ENCODE results near the gene ICA1. TPM values are rescaled to one million over a fixed set of nuclear protein-coding genes. Genes with fewer than 3 reads are reported as not detected.

ICA1 gene
- total RNA-seq, 1 donor from 2014 or later, result 49.8 TPM

- DNase-seq, result no peak
Observed at GRCh38 chr7:8157296-8157695, 104.7 kb downstream of the ICA1 start.

DNA sequence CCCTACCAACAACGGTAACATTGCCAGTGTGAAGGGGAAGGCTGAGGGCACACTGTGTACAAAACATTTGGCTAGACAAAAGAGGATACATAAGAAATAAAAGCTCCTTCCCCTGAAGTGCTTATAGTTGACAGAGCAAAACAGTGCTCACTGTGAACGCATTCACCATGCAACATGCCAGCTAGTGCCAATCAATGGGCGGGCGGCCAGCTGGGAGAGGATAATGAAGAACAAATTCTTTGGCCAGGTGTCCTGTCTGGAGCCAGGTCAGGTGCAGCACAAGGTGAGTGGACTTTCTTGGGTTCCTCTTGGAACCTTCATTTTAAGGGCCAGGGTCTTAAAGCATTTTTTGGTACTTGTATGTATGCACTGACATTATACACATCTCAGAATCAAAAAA is 106.1 kb downstream of the ICA1 start:
- no peak for DNase-seq

DNA sequence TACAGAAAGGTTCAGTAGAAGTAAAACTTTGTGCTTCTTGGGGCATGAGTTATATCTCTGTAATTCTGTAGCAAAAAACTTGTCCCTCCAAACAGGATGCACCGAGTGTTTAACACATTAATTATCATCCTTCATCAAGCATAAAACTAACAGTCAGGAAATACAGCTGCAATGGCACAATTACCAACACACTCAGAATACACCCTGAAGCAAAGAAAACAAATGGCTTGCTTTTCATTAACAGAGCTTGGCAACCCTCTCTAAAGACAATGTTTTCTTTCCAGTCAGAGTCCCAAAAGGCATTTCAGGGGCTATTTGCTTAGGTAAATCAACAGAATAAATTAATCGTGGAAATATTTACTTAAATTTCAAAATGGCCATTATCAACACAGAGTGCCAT is 107.7 kb downstream of the ICA1 start:
- no peak for DNase-seq

- no peak for DNase-seq
Observed at GRCh38 chr7:8152489-8153192, 109.3 kb downstream of the ICA1 start.

DNA sequence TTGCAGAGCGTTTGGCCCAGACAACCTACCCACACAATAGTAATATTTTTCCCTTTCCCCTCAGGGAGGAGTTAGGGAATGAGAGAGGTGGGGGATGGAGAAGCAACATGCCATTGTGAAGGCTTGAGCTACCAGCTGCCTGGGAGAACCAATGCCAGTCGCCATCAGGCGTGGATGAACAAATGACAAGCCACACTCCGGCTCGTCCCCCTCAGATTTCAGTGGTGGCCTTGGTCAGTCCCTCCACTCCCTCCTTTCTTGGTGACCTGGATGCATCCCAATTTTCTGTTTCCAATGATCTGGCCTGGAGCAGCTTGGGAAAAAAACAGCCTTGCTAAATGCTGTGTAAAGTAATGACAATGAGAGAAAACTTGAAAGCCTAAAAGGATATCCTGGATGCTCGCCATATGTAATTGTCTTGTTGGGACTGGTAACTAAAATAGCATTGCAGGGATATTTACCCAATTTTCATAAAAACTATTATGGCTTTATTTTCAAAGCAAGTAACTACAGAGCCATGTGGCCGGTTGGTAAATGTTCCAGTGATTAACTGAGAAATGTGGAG is 110.7 kb downstream of the ICA1 start:
- no peak for DNase-seq

DNA sequence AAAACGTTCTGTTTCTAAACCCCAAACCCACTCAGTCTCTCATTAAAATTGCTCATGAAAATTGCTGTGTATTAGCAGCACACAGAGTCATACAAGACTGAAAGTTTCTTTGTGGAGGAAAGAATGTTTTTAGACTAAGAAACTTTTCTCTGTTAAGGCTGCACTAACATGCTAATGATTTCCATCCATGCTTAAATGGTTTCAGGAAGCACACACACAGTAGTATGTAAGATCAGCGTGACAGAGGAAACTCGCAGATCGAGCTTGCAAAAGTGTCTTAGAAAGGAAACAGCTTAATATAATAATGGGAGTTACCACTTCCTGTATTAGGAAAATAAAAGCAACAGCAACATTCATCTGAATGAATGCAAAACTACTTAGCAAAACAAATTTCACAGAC is 112.7 kb downstream of the ICA1 start:
- DNase-seq, result no peak

- DNase-seq, result no peak
Observed at GRCh38 chr7:8147760-8148463, 114.1 kb downstream of the ICA1 start.

GRCh38 chr7:8146788-8147413 is 115.1 kb downstream of the ICA1 start:
- no peak for DNase-seq

GRCh38 chr7:8146106-8146787 is 115.7 kb downstream of the ICA1 start:
- no peak for DNase-seq

- DNase-seq, result no peak
Observed at GRCh38 chr7:8144856-8145255, 117.1 kb downstream of the ICA1 start.

DNA sequence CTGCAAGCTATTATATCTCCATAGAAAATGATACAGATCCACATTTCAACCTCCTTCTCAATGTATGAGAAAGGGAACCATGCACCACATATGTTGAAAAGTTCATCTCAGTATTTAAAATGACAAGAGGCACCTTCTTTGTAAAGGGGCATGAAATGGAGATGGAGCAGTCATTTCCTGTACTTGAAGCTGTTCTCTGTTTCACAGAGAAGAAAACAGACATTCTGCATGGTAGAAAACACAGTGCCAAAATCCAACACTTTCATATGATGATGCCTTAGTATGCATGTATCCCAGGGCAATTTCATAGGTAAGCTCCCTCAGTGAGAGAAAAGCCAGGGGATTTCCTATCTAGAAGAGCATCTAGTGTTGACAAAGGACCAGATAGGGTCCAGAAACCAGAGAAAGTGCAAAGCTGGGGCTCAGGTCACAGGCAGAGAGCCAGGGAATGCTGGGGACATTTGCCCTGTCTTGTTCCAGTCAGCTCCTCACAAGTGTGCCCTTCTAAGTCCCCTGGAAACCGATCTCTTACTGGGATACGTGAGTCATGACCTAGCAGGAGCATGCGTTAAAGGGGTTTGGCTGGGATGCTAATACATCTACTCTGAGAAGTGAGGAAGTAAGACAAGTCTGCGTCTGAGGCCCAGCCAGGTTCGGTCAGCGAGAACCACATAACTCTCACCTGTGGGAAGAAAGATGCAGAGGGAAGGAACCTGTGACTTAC is 118.7 kb downstream of the ICA1 start:
- no peak for DNase-seq

- DNase-seq, result no peak
Observed at GRCh38 chr7:8142477-8142876, 119.5 kb downstream of the ICA1 start.

- DNase-seq, result no peak
Observed at GRCh38 chr7:8141070-8141469, 120.9 kb downstream of the ICA1 start.

DNA sequence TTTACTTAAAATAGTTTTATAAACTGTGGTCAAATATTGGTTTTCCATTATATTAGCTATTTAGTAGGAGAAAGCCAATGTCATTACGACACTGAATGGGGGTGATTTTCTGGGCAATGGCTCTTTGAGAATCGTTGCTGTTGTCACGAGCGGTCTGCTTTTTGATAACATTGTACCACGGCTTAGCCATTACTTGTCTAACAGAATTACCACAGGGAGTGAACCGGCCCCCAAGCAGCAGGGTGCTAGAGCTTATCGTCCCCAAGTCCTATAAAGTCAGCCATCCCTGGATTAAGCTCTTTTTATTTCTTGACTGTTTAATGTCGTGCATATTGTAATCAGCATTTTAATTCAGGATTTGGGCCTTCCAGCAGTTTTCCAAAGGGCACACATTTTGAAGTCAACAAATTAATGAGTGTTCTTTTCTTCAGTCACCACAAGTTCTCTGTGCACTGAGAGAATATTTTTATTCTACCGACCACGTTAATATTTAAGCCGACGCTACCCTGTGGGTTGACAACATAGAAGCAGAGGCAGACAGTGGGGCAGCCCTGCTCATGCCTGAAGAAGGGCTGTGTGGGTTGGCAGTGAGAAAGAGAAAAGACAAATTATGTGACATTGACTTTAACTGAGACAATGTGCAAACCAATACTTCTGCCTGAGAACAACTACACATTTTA is 125.8 kb downstream of the ICA1 start:
- DNase-seq, result no peak

DNA sequence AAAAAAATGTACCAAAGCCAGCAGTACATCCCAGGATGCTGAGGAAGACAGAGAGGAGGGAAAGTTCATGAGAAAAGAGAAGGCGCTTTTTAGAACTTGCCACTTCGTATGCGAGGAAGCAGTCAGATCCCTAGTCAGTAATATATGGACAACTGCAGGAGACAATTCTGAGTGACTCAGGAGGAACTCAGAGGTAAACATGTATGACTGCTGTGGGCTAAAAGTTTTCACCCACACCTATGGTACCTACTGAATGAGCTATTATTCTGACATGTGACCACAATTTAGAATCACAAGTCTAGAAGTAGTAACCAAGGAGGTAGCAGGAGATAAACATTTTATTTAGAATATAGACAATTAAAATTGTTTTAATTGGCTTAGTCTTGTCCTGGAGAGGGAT is 126.5 kb downstream of the ICA1 start:
- no peak for DNase-seq

DNA sequence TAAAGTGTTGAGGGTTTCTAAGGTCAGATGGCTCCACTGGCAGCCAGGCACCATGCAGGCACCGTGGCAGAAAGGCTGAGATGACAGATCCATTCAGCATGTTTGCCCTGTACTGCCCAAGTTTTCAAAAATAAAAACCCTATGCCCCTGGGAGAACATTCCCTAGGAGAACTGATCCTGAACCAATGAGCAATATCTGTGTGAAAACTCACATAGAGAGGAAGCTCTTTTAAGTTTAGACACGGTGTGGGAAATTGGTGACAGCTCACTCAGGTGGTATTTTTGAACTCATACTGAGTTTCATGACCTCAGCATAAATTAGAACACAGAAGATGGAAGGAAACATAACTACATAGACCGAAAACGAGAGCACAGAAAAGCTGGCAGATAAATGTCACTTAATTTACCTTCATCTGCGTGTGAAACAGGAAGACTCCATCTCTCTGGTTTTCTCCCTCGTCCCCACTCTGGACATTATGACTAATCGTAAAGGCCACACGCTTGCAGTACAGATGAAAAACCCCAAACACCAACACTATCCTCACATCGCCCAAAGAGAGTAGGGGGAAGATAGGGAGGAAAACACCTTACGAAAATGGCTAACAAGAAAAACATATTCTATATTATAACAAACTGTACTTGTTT is 127.8 kb downstream of the ICA1 start:
- DNase-seq, result no peak

DNA sequence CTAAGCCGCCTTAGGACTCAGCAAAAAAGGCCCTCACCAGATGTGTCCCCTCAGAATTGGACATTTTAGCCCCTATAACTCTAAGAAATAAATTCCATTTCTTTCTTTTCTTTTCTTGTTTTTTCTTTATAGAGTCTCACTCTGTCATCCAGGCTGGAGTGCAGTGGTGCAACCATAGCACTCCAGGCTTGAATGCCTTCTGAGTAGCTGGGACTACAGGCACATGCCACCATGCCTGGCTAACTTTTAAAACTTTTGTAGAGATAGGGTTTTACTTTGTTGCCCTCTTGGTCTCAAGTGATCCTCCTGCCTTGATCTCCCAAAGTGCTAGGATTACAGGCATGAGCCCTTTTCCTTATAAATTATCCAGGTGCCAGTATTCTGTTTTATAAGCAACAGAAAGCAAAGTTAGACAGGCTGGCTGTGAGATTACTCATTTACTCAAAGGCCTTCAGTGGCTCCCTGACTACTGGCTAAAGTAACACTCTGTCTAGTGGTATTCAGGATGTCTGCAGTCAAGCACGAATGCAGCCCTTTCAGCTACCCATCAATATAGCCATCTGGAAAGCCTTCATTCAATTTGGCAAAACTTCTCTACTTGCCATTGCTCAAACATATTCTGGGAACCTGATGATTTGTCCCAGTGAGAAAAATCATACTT is 128.6 kb downstream of the ICA1 start:
- DNase-seq, result no peak

GRCh38 chr7:8131694-8132605 is 130.0 kb downstream of the ICA1 start:
- no peak for DNase-seq

DNA sequence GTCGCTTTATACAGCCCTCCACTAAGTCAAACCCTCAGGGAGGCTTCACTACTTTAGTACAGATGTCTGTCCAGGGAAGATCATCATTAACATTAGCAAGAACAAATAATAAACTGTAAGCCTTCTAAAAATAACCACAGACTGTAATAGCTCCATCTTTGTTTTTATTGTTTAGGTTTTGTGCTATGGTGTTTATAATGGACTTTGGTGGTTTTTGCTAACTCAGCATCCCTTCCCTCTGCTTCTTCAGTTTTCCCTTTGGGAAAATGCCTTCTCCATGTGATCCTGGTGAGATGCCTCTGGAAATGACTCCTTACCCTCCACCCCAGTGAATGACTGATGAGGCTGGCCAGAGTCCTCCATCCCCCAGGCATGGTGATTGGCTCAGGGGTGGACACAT is 131.3 kb downstream of the ICA1 start:
- no peak for DNase-seq

All from occipital lobe (tissue), 2 donors.